NCI-H2227 treated with DMSO at 0.1 percent for 48 hours (cell line): ENCODE results near the gene GRAP.

Source experiments
- DNase-seq: peaks from one replicate; lab custom pipeline; 2025; lab: John Stamatoyannopoulos, UW

The GRAP gene

DNA sequence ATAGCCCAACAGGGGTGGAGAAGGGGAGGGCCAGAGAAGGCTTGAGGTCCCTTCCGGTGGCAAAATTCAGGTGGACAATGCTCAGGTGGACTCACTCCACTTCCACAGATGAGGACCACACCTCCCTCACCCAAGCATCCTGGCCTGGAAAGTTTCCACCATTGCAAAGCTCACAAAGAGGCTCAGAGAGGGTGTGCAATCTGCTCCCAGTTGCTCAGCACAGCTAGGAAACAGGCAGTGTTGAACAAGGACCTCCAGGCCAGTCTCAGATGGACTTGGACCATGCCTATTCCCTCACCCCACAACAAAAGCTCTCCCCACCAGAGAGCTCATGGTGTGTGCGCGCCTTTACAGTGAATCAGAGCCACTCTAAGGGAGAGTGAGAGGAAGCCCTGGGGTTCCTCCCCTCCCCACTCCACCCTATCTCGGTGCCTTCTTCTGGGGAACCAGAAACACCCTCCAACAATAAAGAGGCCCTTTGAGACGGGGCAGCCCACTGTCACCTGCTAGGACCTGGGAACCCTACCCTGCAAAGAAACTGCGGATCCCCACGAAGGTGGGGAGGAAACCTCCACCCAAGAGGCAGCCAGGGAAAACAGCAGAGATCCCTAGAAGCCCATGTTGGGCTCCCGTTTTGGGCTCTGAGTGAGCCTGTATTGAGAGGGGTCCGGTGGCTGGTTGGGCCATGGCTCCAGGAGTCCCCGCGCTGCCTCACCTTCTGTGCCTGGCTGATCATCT is 43.8 kb downstream of the GRAP start:
- no peak for DNase-seq

DNA sequence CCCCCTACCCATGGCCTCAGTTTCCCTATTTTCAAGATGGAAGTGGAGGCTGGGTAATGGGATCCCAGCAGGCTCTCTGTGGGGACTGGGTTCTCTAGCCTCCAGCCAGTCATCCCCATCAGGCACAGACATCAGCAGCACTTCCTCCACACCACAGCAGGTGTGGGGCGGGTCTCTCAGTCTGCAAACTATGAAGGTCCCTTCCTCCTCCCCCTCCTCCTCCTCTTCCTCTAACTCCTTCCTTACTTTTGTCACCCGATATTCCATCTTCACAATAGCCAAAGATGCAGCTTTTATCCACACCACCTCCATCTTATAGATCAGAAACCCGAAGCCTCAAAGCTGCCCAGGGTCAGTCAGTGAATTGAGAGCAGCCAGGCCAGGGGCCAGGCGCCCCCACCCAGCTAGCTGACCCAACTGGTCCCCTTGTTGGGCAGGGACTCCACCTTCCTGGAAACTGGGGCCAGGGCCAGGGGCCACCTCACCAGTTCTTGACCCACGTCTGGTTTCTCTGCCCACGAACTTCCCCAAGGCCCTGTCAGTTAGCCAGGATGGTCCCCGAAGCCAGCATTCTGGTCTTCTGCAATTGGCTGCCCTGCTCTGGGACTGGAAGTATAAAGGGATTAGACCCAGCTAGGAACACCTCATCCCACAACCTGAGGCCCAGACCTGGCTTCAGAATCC is 44.7 kb downstream of the GRAP start:
- DNase-seq, result no peak

DNA sequence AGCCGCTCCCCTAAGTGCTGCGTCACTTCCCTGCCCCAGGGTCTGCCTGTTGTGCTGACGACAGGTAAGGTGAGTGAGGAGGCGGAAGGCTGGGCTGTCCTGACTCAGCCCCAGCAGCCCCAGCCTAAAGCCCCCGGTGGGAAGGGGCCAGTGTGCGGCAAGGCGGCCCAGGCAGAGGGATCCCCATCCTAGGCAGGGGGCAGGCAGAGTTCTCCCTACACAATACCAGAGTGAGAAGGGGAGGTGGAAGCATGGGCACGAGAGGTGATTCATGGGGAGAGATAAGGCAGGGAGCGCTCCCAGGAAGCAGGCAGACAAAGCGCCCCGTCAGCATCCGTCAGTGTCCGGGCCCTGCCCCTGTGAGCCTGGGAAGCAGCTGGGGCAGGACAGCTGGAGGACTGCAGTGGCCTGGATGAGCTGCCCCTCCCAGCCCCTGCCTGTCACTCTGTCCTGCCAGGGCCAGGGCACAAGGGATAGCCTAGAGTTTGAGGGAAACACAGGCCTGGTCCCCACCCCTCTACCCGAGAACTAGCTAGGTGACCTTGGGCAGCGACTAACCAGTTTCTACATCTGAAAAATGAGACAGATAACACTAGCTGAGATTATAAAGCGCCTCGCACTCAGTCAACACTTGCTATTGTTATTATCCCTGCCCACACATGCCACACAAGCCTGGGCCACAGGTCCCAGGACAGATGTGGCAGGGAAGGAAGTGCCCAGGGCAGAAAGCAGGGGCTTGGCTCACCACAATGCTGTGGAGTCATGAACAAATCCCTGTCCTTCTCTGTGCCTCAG is 46.0 kb downstream of the GRAP start:
- no peak for DNase-seq

DNA sequence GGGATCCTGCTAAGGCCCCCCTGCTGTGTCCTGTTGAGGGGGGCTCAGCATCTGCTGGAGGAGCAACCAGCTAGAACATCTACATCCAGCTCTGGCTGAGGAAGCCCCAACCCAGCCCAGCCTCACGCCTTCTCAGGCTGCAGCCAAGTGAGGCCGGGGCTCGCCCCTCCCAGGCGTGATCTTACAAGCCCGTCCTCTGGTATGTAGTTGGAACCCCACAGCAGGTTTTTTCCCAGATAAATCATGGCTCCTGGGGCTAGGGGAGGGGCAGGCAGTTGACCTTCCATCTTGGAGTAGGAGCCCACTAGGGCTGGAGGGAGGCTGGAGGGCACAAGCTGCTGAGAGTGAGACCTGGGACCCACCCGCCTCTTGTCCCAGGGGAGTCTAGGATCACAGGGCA is 46.8 kb downstream of the GRAP start:
- DNase-seq, result no peak

DNA sequence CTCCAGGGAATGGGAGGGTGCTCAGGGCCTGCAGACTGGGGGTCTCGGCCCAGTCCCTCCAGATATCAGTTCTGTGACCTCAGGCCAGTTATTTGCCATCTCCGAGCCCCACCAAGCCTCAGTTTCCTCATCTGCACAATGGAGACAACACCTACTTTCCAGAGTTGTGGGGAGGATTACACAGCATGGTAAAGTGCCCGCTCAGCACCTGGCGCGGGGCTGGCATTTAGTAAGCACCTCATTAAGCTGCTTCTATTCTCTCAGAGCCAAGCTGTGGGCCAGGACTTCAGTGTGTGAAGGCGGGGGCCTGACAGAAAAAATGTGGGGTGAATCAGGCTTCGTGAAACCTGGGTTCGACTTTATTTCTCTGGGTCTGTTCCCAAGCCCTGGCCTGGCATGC is 47.4 kb downstream of the GRAP start:
- DNase-seq, result no peak

DNA sequence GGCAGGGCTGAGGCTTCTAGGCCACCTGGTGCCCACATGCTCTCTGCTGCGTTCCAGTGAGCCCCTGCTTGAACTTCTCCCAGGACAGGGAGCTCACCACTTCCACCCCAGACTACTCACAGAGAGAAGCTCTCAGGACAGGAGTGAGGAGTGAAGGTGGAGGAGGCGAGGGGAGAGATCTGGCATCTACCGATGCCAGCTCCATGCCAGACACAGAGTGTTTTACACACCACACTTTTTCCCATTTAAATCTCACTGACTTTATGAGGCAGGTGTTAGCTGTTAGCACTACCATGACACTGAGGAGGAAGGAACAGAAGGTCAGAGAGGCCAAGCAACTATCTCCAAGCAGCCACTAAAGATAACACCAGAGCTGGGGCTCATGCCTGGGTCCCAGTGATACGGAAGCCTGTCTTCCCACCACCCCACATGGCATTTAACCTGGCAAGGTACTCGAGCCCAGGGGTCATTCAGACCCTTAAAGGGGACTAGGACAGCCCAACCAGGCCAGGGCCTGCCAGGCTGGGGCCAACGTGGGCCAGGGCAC is 49.0 kb downstream of the GRAP start:
- no peak for DNase-seq

DNA sequence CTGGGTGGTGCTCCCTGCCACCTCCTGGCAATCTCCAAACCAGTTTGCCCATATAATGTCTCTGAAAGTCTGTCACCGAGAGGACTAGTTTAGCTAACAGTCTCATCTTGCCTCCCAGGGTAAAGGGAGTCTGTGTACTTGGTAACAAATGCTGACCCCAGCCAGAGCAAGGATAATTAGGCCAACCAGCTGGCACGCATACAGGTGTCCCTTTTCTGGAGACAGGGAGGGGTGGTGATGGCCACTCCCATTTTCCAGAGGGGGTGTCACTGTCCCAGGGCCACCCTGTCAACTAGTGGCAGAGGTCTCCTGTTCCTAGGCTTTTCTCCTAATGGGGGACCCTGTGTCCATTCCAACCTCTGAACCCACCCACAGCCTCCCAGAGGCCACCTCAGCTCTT is 50.3 kb downstream of the GRAP start:
- no peak for DNase-seq

DNA sequence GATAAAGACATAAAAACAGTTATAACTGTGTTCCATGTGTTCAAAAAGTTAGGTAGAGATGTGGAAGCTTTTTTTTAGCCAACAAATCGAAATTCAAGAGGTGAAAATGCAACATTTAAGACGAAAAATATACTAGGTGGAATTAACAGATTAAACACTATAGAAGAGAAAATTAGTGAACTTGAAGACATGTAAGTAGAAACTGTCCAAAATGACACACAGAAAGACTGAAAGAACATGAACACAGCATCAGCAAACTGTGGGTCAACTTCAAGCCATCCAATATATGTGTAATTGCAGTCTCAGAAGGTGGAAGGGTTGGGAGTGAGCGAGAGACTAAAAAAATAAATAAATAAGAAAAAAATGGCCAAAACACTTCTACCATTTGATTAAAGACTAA is 51.5 kb downstream of the GRAP start:
- no peak for DNase-seq

DNA sequence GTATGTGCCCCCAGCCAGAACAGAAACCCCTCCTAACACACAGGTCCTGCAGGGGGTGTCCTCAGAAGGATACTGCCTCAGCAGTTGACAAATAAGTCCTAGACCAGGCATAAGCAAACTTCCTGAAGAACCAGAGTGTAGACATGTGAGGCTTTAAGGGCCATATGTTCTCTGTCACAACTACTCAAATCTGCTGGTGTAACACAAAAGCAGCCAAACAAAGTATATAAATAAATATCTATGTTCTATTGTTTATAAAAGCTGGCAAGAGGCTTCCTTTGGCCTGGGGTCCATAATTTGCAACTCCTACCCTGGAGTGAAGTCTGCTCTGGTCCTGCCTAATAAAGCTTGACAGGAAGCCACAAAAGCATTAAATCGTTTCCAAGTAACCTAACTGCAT is 52.1 kb downstream of the GRAP start:
- no peak for DNase-seq

DNA sequence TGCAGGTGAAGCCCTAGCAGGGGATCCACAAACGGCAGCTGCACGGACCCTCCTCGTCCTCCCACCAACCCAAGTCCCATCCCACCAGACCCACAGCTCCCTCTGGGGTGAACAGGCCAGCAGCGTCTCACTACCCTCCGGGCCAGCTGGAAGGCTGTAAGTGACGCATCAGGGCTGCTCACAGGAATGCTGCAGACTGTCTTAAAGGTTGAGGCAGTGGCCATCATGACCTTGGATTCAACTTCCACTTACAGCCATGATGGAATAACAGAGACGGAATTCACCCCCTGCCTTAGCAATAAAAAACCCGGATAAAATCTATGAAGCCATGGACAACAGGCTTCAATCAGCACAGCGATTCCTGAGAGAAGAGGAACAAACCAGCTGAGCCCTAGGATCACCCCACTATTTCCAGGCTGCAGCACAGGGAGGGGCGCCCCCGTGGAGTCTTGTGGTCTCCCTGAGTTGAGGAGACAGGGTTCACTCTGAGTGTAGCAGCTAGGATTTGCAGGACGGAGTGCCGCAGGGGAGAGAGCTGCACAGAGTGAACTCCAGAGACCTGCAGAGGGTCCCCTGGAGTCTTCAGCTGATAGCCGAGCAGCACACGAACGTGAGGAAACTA is 52.7 kb downstream of the GRAP start:
- DNase-seq, result no peak

DNA sequence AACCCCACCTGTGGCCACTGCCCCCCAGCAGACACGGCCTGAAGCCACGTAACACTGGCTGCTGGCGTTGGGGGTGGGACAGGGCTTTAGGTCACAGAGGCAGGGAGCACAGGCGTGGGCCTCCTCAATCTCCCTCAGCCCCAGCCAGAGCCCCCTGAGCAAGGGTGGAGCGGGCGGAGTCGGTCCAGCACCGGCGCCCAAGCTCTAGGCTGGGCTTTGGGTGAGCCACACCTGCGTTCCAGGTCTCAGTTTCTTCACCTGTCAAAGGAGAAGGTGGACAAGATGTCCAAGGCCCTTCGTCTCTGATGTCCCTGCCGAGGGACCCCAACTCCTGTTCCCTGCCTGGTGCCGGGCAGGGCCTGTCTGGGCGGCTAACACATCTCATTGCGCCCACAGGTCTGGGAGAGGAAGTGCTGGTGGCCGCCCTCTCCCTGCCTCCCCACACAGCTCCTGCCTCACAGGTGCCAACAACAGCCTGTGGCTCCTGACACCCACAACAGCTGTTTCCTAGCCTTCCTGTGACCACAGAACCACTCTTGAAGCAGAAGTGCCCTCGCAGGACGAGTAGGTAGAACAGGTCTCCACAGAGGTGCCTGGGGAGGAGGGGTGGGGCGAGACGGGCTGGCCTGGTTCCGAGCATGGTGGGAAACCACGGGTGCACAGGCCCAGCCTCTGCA is 54.2 kb downstream of the GRAP start:
- DNase-seq, result no peak

DNA sequence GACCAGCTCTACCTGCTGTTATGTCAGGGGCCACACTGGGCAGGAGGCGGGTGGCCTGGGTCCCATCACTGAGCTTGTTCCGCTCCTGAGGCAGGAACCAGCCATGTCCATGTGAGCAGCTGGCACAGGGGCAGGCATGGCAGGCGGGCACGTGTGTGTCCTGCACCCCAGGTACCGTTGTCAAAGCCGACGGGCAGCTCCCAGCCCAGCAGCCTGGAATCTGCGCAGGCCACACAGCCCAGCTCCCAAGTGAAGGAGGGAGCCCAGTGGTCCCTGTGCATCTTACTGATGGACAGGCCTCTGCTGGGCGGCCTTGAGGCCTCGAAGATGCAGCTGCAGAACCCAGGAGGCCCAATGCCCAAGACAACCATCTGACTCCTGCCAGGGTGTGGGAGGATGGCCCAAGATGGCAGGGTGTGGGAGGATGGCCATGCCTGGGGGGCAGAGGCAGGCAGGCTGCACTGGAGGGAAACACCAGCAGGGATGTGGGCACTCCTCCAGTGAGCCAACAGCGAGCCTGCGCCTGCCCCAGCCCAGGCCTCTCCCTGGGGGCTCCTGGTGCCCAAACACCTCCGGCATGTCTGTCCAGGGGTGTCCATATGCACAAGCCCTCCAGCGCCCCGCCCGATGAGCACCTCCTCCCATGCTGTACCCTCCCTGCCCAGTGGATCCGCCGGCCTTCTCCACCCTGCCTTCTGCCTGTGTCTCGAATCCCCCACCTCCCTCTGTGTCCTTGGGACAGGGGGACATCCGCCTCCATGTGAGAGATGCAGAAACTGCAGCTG is 55.0 kb downstream of the GRAP start:
- no peak for DNase-seq

DNA sequence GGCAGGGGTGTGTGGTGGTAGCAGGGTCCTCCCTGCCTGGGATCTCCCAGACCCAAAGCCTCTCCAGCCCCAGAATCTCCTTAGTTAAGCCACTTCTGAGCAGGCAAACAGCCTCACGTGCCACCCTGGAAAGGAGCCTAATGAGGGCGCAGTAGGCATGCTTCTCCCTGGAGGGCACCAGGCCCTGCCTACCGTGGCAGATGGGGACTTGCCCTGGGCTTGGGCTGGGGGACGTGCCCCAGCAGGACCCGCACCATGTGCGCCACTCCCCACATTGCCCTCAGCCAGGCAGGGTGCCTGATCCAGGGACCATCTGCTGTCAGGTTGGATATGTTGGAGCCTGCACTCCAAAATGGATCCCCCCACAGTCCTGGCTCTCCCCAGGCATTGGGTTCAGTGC is 56.4 kb downstream of the GRAP start:
- no peak for DNase-seq

DNA sequence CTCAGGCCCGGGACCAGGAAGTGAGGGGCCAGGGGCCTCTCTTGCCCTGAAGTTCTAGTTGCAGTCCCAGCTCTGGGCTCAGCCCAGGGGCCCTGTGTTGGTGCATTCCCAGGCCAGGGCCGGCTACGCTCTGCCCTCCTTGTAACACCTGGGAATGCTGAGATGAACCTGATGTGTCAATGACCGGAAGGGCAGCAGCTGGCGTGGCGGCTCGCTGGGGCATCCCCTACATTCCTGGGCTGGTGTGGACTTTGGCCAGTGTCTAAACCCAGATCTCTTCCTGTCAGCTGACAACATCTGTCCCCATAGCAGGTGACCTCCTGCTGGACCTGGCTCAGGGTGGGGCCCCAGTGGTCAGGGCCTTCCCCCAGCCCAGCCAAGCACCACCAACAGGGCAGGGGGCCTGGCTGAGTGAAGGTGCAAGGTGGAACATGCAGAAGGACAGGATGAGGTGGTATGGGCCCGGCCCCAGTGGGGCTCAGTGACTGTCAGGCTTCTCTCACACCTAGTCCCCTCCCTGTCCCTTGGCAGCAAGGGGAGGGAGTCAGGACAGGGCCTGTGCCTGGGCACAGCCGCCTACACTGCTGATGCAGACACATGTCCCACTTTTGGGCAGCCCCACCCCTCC is 58.1 kb downstream of the GRAP start:
- DNase-seq, result no peak

DNA sequence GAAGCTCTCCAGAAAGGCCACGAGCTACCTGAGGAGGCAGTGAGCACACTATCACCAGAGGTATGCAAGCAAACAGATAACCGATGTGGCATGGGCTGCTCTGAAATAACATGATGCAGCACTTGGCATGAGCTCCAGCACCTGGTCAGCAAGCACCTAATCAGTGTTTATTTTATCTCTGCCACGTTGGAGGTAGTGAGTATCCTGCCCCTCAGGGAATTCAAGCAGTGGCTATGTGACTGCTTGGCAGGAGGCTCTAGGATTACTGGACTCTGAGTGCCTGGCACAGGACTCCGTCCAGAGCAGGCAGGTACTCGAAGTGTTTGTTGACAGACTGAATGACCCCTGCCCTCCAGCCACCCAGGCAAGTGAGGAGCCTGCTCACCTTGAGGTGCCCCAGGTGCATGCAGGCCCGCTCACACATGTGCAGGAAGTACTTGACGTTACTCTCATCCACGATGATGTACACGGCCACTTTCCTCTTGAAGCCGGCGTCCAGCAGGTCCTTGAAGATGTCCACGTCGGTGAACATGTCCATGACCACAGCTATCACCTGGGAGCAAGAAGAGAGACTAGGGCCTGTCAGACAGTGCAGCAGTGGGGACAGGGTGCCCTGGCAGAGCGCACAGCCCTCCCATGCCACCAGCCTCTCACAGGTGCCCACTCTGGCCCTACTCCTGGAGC is 58.8 kb downstream of the GRAP start:
- DNase-seq, result no peak

DNA sequence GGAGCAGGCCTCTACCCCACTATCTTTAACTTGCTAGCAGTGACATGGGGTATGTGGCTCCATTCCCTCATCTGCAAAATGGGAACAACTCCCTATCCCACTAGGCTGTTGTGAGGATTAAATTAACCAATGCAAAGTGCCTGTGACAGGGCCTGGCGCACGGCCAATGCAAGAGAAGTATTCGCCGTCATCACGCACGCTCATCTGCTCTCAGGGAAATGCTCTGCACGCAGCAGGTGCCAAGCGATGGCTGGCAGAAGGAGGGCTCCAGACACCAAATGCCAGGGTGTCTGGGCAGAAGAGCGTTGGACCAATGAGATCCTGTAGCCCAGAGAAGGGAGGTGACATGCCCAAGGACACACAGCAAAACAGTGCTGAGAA is 59.5 kb downstream of the GRAP start:
- no peak for DNase-seq

DNA sequence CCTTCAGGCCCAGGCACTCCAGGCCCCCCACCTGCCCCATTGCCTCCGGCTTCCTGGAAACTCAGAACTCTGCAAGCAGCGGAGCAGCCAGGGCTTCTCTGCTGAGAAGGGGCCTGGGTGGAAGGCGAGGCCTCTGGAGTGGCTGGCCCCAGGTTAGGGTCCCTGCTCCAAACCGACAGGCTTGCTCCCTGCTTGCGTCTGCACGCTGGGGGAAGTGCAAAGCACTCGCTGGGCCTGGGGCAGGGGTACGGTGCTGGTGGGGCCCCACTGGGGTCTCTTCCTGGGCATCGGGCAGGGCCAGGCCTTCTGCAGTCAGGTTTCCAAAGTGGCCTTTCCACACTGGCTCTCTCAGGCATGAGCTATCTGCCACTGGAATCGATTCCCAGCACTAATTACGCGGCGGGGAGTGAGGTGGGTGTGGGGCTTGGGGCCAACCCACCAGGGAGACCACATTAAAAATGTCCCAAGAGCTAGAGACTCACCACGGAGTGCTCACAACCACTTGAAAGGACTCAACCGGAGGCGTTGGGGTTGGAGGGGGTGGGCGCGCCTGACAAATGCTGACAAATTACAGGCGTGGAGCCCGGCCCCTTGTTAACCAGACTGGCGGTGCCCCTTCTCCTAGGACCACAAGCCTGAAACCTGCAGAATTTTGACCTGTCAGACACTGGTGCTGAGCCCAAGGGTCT is 60.1 kb downstream of the GRAP start:
- no peak for DNase-seq

DNA sequence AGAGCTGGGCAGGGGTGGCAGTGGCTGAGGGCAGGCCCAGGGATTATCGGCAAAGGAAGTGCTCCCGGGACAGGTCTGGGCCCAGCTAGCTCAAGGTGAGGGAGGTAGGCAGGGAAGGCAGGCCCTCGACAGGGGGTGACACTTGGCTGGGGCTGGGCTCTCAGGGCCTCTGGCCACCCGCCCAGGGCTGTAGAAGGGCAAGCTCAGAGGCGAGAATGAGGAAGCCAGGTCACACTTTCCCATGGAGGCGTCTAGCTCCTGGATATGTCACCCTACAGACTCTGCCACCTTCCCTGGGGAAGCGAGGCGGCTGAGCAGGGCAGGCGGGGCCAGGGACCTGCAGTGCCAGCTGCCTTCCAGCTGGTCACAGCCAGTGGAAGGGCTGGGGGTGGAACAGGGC is 61.3 kb downstream of the GRAP start:
- no peak for DNase-seq
